K562 (cell line): Measurements from ENCODE around the gene ARL16. TPM values are rescaled to one million over a fixed set of nuclear protein-coding genes. Genes with fewer than 3 reads are reported as not detected.

Experiments used
- BDP1 ChIP-seq: IDR thresholded peaks from 3 replicates; pipeline ENCODE4 v1.6.1; 2011; ENCODE audit not compliant: insufficient read length, insufficient read depth
- BRD4 ChIP-seq: fragments of 200-600 bp; sonication (generic); IDR thresholded peaks from 2 replicates; pipeline ENCODE4 v1.6.1; 2017; ENCODE audit warnings: inconsistent platforms
- C11orf30 ChIP-seq: fragments of 450-650 bp; IDR thresholded peaks from 2 replicates; pipeline ENCODE4 v1.6.1; 2016; ENCODE audit warnings: low read depth, mild to moderate bottlenecking
- CBFB ChIP-seq: sonication (generic); formaldehyde crosslinking; IDR thresholded peaks from 2 replicates; pipeline ENCODE4 v1.4.0; 2020; ENCODE audit warnings: mild to moderate bottlenecking, missing genetic modification reagents
- EP300 ChIP-seq: IDR thresholded peaks from 2 replicates; pipeline ENCODE4 v1.6.1; 2012; ENCODE audit warnings: low read length, improper control_type of control experiment
- EWSR1 ChIP-seq: fragments of 450-650 bp; IDR thresholded peaks from 2 replicates; pipeline ENCODE4 v1.6.1; 2018; ENCODE audit warnings: borderline replicate concordance, mild to moderate bottlenecking, low read depth, moderate library complexity; ENCODE audit not compliant: partially characterized antibody
- FOXA3 ChIP-seq, 2 experiments: fragments of 450-650 bp in 1 of 2; sonication (generic) in 1 of 2; formaldehyde crosslinking; IDR thresholded peaks in 1 of 2; conservative IDR thresholded peaks in 1 of 2; 2 replicates each; pipeline versions ENCODE4 v1.4.0 to v1.8.0; 2020 to 2022; ENCODE audit warnings: mild to moderate bottlenecking in 2 of 2, missing genetic modification reagents in 1 of 2
- GABPA ChIP-seq: fragments of 200-800 bp; sonication (Bioruptor generic); conservative IDR thresholded peaks from 2 replicates; pipeline ENCODE4 v1.6.1; 2016; ENCODE audit warnings: low read depth, missing genetic modification characterization, missing compliant biosample characterization
- GTF2E2 ChIP-seq: fragments of 200-800 bp; sonication (Bioruptor generic); IDR thresholded peaks from 2 replicates; pipeline ENCODE4 v1.6.1; 2016; ENCODE audit warnings: missing genetic modification characterization, missing compliant biosample characterization
- MECOM ChIP-seq: fragments of 250-450 bp; sonication (Bioruptor Pico); IDR thresholded peaks from 2 replicates; pipeline ENCODE4 v1.8.0; 2022; ENCODE audit warnings: inconsistent platforms
- MEIS2 ChIP-seq: fragments of 450-650 bp; IDR thresholded peaks from 2 replicates; pipeline ENCODE4 v1.6.1; 2014; ENCODE audit warnings: mild to moderate bottlenecking; ENCODE audit not compliant: partially characterized antibody
- NFE2L1 ChIP-seq: fragments of 450-650 bp; IDR thresholded peaks from 2 replicates; pipeline ENCODE4 v1.6.1; 2016; ENCODE audit warnings: missing genetic modification characterization, low read depth, mild to moderate bottlenecking, missing compliant biosample characterization, moderate library complexity, borderline replicate concordance
- NR1H2 ChIP-seq: sonication (generic); formaldehyde crosslinking; IDR thresholded peaks from 2 replicates; pipeline ENCODE4 v1.4.0; 2020; ENCODE audit warnings: mild to moderate bottlenecking, missing genetic modification reagents
- POLR3A ChIP-seq: IDR thresholded peaks from 2 replicates; pipeline ENCODE4 v1.6.1; 2011; ENCODE audit warnings: borderline replicate concordance, mild to moderate bottlenecking, moderate library complexity; ENCODE audit not compliant: insufficient read length, insufficient read depth; ENCODE audit errors: extremely low read depth
- PRMT5 ChIP-seq: sonication (generic); formaldehyde crosslinking; IDR thresholded peaks from 2 replicates; pipeline ENCODE4 v1.5.0; 2020; ENCODE audit warnings: missing genetic modification reagents
- ZNF76 ChIP-seq: fragments of 250-450 bp; sonication (Bioruptor Pico); IDR thresholded peaks from 2 replicates; pipeline ENCODE4 v1.4.0; 2020; ENCODE audit warnings: mild to moderate bottlenecking, moderate library complexity, borderline replicate concordance
- polyA plus RNA-seq, 8 experiments: library from polyadenylated mRNA; depleted of rRNA in 4 of 8; stranded (reverse) in 5 of 8; unstranded in 3 of 8; fragments of >200 nt; fragmentation: Nextera tagmentation in 2 of 8; fragmentation: Illumina TruSeq in 1 of 8; extraction: Ambion mirVana in 2 of 8; extraction: Trizol in 1 of 8; gene quantifications; 2 replicates each; pipeline versions ENCODE4 v1.2.1 to v1.2.3, GENCODE V29; 2011 to 2014; ENCODE audit warnings: inconsistent platforms in 1 of 8, missing spikeins in 1 of 8
- total RNA-seq, 7 experiments: library from RNA; depleted of rRNA in 6 of 7; stranded (reverse); fragments of >200 nt in 6 of 7; fragmentation: Illumina TruSeq in 2 of 7; extraction: Trizol in 2 of 7; gene quantifications; 2 replicates each; pipeline versions ENCODE4 v1.2.1 to v1.2.3, GENCODE V29; 2011 to 2021; ENCODE audit warnings: low replicate concordance in 1 of 7
- TF ChIP-seq, protein P1 (sequence below): fragments of 450-650 bp; conservative IDR thresholded peaks from 2 replicates; pipeline ENCODE4 v1.6.1; 2016; ENCODE audit warnings: missing genetic modification characterization, low read depth, mild to moderate bottlenecking, control low read depth, missing compliant biosample characterization
- TF ChIP-seq, protein P2 (sequence below): sonication (generic); formaldehyde crosslinking; IDR thresholded peaks from 2 replicates; pipeline ENCODE4 v1.8.0; 2022; ENCODE audit warnings: missing genetic modification reagents, mild to moderate bottlenecking, borderline replicate concordance
- TF ChIP-seq, protein P3 (sequence below), 3 experiments: fragments of 200-800 bp in 1 of 3; fragments of 250-450 bp in 1 of 3; fragments of 450-650 bp in 1 of 3; sonication (Bioruptor Pico) in 1 of 3; sonication (Bioruptor generic) in 1 of 3; formaldehyde crosslinking in 1 of 3; IDR thresholded peaks; 2 replicates each; pipeline versions ENCODE4 v1.6.1 to v1.8.0; 2016 to 2022; ENCODE audit warnings: mild to moderate bottlenecking in 2 of 3, missing genetic modification characterization in 2 of 3, missing compliant biosample characterization in 1 of 3, moderate library complexity in 1 of 3

ARL16 gene
- total and polyA plus RNA-seq, 9 of the 15 experiments (the other 6 are each of a cell fraction or from before 2014, with no cell fraction given): 5.4 to 32.4 (median 22.6) TPM

DNA sequence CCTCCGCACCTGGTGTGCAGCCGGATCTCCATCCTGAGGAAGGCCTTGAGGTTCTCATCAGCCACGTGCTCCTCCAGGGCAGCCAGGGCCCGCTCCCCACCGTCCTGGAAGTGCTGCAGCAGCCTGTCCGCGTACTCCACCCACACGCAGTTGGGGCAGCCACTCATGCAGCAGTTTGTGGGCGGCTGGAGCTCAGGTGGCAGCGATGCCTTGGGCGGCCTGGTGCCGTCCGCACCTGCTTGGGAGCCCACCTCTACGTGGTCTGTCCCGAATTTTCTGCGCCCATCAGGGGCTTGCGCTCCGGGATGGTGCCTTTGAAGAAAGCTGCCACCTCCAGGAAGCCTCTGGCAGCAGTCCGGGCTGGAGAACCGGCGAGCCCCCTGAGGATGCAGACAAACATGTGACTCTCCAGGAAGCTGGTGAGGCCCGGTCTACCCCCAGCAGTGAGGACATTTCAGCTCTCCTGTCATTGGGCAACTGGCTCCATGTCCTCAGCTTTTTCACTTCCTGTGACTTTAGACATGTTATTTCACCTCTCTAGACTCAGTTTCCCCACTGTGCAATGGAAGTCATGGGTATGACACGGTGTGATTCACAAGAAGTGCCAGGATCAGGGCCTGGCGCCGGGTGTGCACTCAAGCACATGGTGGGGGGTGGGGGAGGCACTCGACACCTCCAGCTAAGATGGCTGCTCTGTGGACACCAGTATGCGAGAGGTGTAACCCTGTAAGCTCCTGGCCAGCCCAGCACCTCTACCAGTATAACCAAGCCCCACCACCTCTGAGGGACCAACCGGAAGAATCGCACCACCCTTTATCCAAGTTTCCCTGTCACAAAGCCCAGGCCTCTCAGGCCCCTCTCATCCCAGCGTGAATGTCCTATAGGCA, 18.1 kb downstream of the ARL16 start (continued):
- TF ChIP-seq, protein P1, sequence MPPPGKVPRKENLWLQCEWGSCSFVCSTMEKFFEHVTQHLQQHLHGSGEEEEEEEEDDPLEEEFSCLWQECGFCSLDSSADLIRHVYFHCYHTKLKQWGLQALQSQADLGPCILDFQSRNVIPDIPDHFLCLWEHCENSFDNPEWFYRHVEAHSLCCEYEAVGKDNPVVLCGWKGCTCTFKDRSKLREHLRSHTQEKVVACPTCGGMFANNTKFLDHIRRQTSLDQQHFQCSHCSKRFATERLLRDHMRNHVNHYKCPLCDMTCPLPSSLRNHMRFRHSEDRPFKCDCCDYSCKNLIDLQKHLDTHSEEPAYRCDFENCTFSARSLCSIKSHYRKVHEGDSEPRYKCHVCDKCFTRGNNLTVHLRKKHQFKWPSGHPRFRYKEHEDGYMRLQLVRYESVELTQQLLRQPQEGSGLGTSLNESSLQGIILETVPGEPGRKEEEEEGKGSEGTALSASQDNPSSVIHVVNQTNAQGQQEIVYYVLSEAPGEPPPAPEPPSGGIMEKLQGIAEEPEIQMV (tag): peak; percentile 77; the same call in 1 of the 2 replicates
- TF ChIP-seq GABPA (tag) (no peak), BDP1 (no peak), NR1H2 (CRISPR knock-in tag) (no peak; the same call in 1 of the 2 replicates), ZNF76 (CRISPR knock-in tag) (0 out of 2 replicates have a peak, but pooled peaks have one; percentile 64), POLR3A (no peak), C11orf30 (no peak), BRD4 (no peak), NFE2L1 (tag) (0 out of 2 replicates have a peak, but pooled peaks have one; percentile 8), MEIS2 (no peak), GTF2E2 (tag) (no peak), EWSR1 (no peak), FOXA3 (CRISPR knock-in tag; conservative IDR thresholded peaks at IDR 0.05 in 1 of 2, IDR thresholded peaks at IDR 0.05 in 1 of 2) (no peak), CBFB (CRISPR knock-in tag) (no peak), EP300 (no peak), PRMT5 (no peak), MECOM (CRISPR knock-in tag) (peak; percentile 67; the same call in 1 of the 2 replicates)
- TF ChIP-seq, protein P2, sequence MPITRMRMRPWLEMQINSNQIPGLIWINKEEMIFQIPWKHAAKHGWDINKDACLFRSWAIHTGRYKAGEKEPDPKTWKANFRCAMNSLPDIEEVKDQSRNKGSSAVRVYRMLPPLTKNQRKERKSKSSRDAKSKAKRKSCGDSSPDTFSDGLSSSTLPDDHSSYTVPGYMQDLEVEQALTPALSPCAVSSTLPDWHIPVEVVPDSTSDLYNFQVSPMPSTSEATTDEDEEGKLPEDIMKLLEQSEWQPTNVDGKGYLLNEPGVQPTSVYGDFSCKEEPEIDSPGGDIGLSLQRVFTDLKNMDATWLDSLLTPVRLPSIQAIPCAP (CRISPR knock-in tag): no peak
- TF ChIP-seq, protein P3, sequence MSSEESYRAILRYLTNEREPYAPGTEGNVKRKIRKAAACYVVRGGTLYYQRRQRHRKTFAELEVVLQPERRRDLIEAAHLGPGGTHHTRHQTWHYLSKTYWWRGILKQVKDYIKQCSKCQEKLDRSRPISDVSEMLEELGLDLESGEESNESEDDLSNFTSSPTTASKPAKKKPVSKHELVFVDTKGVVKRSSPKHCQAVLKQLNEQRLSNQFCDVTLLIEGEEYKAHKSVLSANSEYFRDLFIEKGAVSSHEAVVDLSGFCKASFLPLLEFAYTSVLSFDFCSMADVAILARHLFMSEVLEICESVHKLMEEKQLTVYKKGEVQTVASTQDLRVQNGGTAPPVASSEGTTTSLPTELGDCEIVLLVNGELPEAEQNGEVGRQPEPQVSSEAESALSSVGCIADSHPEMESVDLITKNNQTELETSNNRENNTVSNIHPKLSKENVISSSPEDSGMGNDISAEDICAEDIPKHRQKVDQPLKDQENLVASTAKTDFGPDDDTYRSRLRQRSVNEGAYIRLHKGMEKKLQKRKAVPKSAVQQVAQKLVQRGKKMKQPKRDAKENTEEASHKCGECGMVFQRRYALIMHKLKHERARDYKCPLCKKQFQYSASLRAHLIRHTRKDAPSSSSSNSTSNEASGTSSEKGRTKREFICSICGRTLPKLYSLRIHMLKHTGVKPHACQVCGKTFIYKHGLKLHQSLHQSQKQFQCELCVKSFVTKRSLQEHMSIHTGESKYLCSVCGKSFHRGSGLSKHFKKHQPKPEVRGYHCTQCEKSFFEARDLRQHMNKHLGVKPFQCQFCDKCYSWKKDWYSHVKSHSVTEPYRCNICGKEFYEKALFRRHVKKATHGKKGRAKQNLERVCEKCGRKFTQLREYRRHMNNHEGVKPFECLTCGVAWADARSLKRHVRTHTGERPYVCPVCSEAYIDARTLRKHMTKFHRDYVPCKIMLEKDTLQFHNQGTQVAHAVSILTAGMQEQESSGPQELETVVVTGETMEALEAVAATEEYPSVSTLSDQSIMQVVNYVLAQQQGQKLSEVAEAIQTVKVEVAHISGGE (CRISPR knock-in tag; IDR thresholded peaks at IDR 0.05): no peak; a peak in 1 of 6 replicates
